HEK293 (cell line): ENCODE data around the gene PPP1R36.

Source experiments
- CTCF ChIA-PET: fragments of 350-600 bp; formaldehyde crosslinking; extraction: SDS; loops from one replicate; lab custom pipeline; 2021; ENCODE audit warnings: antibody characterized with exemption; lab: Yijun Ruan, JAX
- POLR2A ChIA-PET: fragments of 300-600 bp; formaldehyde crosslinking; extraction: SDS; loops from one replicate; lab custom pipeline; 2020; ENCODE audit warnings: antibody characterized with exemption, inconsistent platforms; lab: Yijun Ruan, JAX
- H3K27ac ChIP-seq: fragments of 200-500 bp; sonication (Bioruptor generic); 2 replicates; pipeline ENCODE4 v1.5.1; 2014; ENCODE audit warnings: low read depth, low read length, control low read depth, inconsistent platforms; ENCODE audit errors: extremely low read depth
- H3K36me3 ChIP-seq, 2 experiments: fragments of 200-500 bp in 1 of 2; sonication (Bioruptor generic) in 1 of 2; 1 replicate in 1 of 2; 2 replicates in 1 of 2; pipeline ENCODE4 v1.5.1; 2014 to 2017; ENCODE audit warnings: inconsistent platforms in 2 of 2, low read length in 2 of 2; ENCODE audit not compliant: control insufficient read depth in 2 of 2, insufficient read depth in 1 of 2
- H3K4me1 ChIP-seq: fragments of 200-500 bp; sonication (Bioruptor generic); 2 replicates; pipeline ENCODE4 v1.5.1; 2014; ENCODE audit warnings: mild to moderate bottlenecking, low read length, inconsistent platforms; ENCODE audit not compliant: control insufficient read depth, insufficient read depth
- H3K4me3 ChIP-seq: 2 replicates; pipeline ENCODE4 v1.5.1; 2011; ENCODE audit warnings: low read depth, mild to moderate bottlenecking, control low read depth, low read length, moderate library complexity
- H3K9me3 ChIP-seq: fragments of 200-500 bp; sonication (Bioruptor generic); 2 replicates; pipeline ENCODE4 v1.5.1; 2014; ENCODE audit warnings: low read depth, low read length, inconsistent platforms; ENCODE audit not compliant: control insufficient read depth, insufficient read depth
- GLI4 ChIP-seq: fragments of 450-650 bp; formaldehyde crosslinking; IDR thresholded peaks from 2 replicates; pipeline ENCODE4 v1.5.1; 2016; ENCODE audit warnings: missing biosample characterization, missing genetic modification characterization
- MYNN ChIP-seq: fragments of 450-650 bp; formaldehyde crosslinking; IDR thresholded peaks from 2 replicates; pipeline ENCODE4 v1.5.1; 2016; ENCODE audit warnings: missing biosample characterization, missing genetic modification characterization, borderline replicate concordance
- PATZ1 ChIP-seq: fragments of 450-650 bp; formaldehyde crosslinking; IDR thresholded peaks from 2 replicates; pipeline ENCODE4 v1.5.1; 2016; ENCODE audit warnings: missing biosample characterization, missing genetic modification characterization
- WT1 ChIP-seq: fragments of 450-650 bp; formaldehyde crosslinking; IDR thresholded peaks from 2 replicates; pipeline ENCODE4 v1.5.1; 2016; ENCODE audit warnings: missing biosample characterization, missing genetic modification characterization
- ZBTB48 ChIP-seq: fragments of 450-650 bp; formaldehyde crosslinking; IDR thresholded peaks from 2 replicates; pipeline ENCODE4 v1.5.1; 2016; ENCODE audit warnings: missing biosample characterization, missing genetic modification characterization
- ZFP41 ChIP-seq: fragments of 450-650 bp; formaldehyde crosslinking; IDR thresholded peaks from 2 replicates; pipeline ENCODE4 v1.5.1; 2016; ENCODE audit warnings: missing biosample characterization, missing genetic modification characterization, borderline replicate concordance
- ZNF169 ChIP-seq: fragments of 450-650 bp; formaldehyde crosslinking; IDR thresholded peaks from 2 replicates; pipeline ENCODE4 v1.5.1; 2016; ENCODE audit warnings: missing biosample characterization, missing genetic modification characterization
- ZNF2 ChIP-seq: fragments of 450-650 bp; formaldehyde crosslinking; IDR thresholded peaks from 2 replicates; pipeline ENCODE4 v1.5.1; 2016; ENCODE audit warnings: missing biosample characterization, missing genetic modification characterization
- ZNF202 ChIP-seq: fragments of 450-650 bp; formaldehyde crosslinking; IDR thresholded peaks from 2 replicates; pipeline ENCODE4 v1.5.1; 2016; ENCODE audit warnings: missing biosample characterization, missing genetic modification characterization, borderline replicate concordance
- ZNF221 ChIP-seq: fragments of 450-650 bp; formaldehyde crosslinking; IDR thresholded peaks from 2 replicates; pipeline ENCODE4 v1.5.1; 2017; ENCODE audit warnings: missing biosample characterization, missing genetic modification characterization, borderline replicate concordance
- ZNF23 ChIP-seq: fragments of 450-650 bp; formaldehyde crosslinking; IDR thresholded peaks from 2 replicates; pipeline ENCODE4 v1.5.1; 2016; ENCODE audit warnings: missing biosample characterization, missing genetic modification characterization, borderline replicate concordance
- ZNF266 ChIP-seq: fragments of 450-650 bp; formaldehyde crosslinking; IDR thresholded peaks from 2 replicates; pipeline ENCODE4 v1.5.1; 2016; ENCODE audit warnings: missing biosample characterization, missing genetic modification characterization, low read depth
- ZNF274 ChIP-seq, 2 experiments: fragments of 200-500 bp in 1 of 2; fragments of 450-650 bp in 1 of 2; sonication (Bioruptor generic) in 1 of 2; formaldehyde crosslinking in 1 of 2; IDR thresholded peaks; 2 replicates each; pipeline versions ENCODE4 v1.5.1 to v1.6.1; 2014 to 2016; ENCODE audit warnings: borderline replicate concordance in 1 of 2, inconsistent platforms in 1 of 2, low read length in 1 of 2, missing biosample characterization in 1 of 2, missing genetic modification characterization in 1 of 2
- ZNF324 ChIP-seq: fragments of 450-650 bp; formaldehyde crosslinking; IDR thresholded peaks from 2 replicates; pipeline ENCODE4 v1.5.1; 2016; ENCODE audit warnings: missing biosample characterization, missing genetic modification characterization
- ZNF362 ChIP-seq: fragments of 450-650 bp; formaldehyde crosslinking; IDR thresholded peaks from 2 replicates; pipeline ENCODE4 v1.5.1; 2016; ENCODE audit warnings: missing biosample characterization, missing genetic modification characterization
- ZNF394 ChIP-seq: fragments of 450-650 bp; formaldehyde crosslinking; IDR thresholded peaks from 2 replicates; pipeline ENCODE4 v1.5.1; 2016; ENCODE audit warnings: missing biosample characterization, missing genetic modification characterization, mild to moderate bottlenecking, moderate library complexity, borderline replicate concordance
- ZNF473 ChIP-seq: fragments of 450-650 bp; formaldehyde crosslinking; IDR thresholded peaks from 2 replicates; pipeline ENCODE4 v1.5.1; 2017; ENCODE audit warnings: missing biosample characterization, missing genetic modification characterization
- ZNF510 ChIP-seq: fragments of 450-650 bp; formaldehyde crosslinking; IDR thresholded peaks from 2 replicates; pipeline ENCODE4 v1.5.1; 2018; ENCODE audit warnings: mild to moderate bottlenecking, missing genetic modification characterization, missing biosample characterization; ENCODE audit not compliant: insufficient replicate concordance
- ZNF513 ChIP-seq: fragments of 450-650 bp; IDR thresholded peaks from 2 replicates; pipeline ENCODE4 v1.5.1; 2018; ENCODE audit warnings: missing biosample characterization, missing genetic modification characterization
- ZNF544 ChIP-seq: fragments of 450-650 bp; formaldehyde crosslinking; IDR thresholded peaks from 2 replicates; pipeline ENCODE4 v1.5.0; 2017; ENCODE audit warnings: missing biosample characterization, missing genetic modification characterization
- ZNF600 ChIP-seq: fragments of 450-650 bp; formaldehyde crosslinking; IDR thresholded peaks from 2 replicates; pipeline ENCODE4 v1.5.1; 2016; ENCODE audit warnings: missing biosample characterization, missing genetic modification characterization
- ZNF610 ChIP-seq: fragments of 450-650 bp; formaldehyde crosslinking; IDR thresholded peaks from 2 replicates; pipeline ENCODE4 v1.5.1; 2016; ENCODE audit warnings: missing biosample characterization, missing genetic modification characterization, borderline replicate concordance
- ZNF670 ChIP-seq: fragments of 450-650 bp; formaldehyde crosslinking; IDR thresholded peaks from 2 replicates; pipeline ENCODE4 v1.5.1; 2016; ENCODE audit warnings: missing biosample characterization, missing genetic modification characterization, low read depth
- ZNF701 ChIP-seq: fragments of 450-650 bp; formaldehyde crosslinking; IDR thresholded peaks from 2 replicates; pipeline ENCODE4 v1.5.1; 2016; ENCODE audit warnings: missing biosample characterization, missing genetic modification characterization
- ZSCAN16 ChIP-seq: fragments of 450-650 bp; formaldehyde crosslinking; IDR thresholded peaks from 2 replicates; pipeline ENCODE4 v1.5.1; 2016; ENCODE audit warnings: missing biosample characterization, missing genetic modification characterization
- TF ChIP-seq, protein P1 (sequence below): fragments of 450-650 bp; formaldehyde crosslinking; IDR thresholded peaks from 2 replicates; pipeline ENCODE4 v1.5.1; 2016; ENCODE audit warnings: missing biosample characterization, missing genetic modification characterization
- TF ChIP-seq, protein P2 (sequence below): fragments of 450-650 bp; formaldehyde crosslinking; IDR thresholded peaks from 2 replicates; pipeline ENCODE4 v1.5.1; 2017; ENCODE audit warnings: missing biosample characterization, missing genetic modification characterization

The PPP1R36 gene

GRCh38 chr14:64504897-64505794 is 44.6 kb upstream of the PPP1R36 start:
- H3K36me3 ChIP-seq = no peaks in the 10 kb centered on the region
- peaks cover 21% of the 10 kb centered on the region for H3K4me1 ChIP-seq
- ChIA-PET CTCF (interaction anchor here (0.6 to 1.3 kb wide), 9 partner anchors 11 to 318 kb away, joined by 3 to 6 read pairs (median 3); partner anchors contain the start of gene HSPA2), POLR2A (interaction anchor here (0.6 to 5.2 kb wide), 23 partner anchors 8 to 202 kb away, joined by 3 to 54 read pairs (median 3); partner anchors contain the start of genes HSPA2 and MTHFD1)
- peak overlapping the region; percentile 99 for H3K27ac ChIP-seq
- peak overlapping the region; percentile 62 for H3K4me3 ChIP-seq
- no peaks in the 10 kb centered on the region for H3K9me3 ChIP-seq
- peak; percentile 75; the same call in 1 of the 2 replicates for TF ChIP-seq ZNF362 (tag by site-specific recombination)
- no peak for TF ChIP-seq GLI4 (tag by site-specific recombination)
- peak; percentile 95 for TF ChIP-seq ZNF600 (tag by site-specific recombination)
- TF ChIP-seq ZNF610 (tag by site-specific recombination) = no peak
- TF ChIP-seq WT1 = no peak
- no peak for TF ChIP-seq ZNF202 (tag by site-specific recombination)
- no peak for TF ChIP-seq ZNF274 (IDR thresholded peaks at IDR 0.05; ENCODE audit: low read length)
- TF ChIP-seq ZNF274 (tag by site-specific recombination; IDR thresholded peaks at IDR 0.05; ENCODE audit: borderline replicate concordance) = no peak
- no peak for TF ChIP-seq ZNF221
- peak; percentile 19 for TF ChIP-seq PATZ1
- TF ChIP-seq ZNF169 (tag by site-specific recombination) = no peak
- TF ChIP-seq ZNF23 (tag by site-specific recombination) = no peak
- no peak for TF ChIP-seq ZNF324 (tag by site-specific recombination)
- no peak for TF ChIP-seq ZNF473
- TF ChIP-seq ZNF510 = no peak
- peak; percentile 72; the same call in 1 of the 2 replicates for TF ChIP-seq ZNF394 (tag by site-specific recombination)
- no peak for TF ChIP-seq ZNF701 (tag by site-specific recombination)
- TF ChIP-seq, protein P1, sequence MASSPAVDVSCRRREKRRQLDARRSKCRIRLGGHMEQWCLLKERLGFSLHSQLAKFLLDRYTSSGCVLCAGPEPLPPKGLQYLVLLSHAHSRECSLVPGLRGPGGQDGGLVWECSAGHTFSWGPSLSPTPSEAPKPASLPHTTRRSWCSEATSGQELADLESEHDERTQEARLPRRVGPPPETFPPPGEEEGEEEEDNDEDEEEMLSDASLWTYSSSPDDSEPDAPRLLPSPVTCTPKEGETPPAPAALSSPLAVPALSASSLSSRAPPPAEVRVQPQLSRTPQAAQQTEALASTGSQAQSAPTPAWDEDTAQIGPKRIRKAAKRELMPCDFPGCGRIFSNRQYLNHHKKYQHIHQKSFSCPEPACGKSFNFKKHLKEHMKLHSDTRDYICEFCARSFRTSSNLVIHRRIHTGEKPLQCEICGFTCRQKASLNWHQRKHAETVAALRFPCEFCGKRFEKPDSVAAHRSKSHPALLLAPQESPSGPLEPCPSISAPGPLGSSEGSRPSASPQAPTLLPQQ (tag by site-specific recombination) = no peak
- no peak for TF ChIP-seq ZFP41
- no peak for TF ChIP-seq ZNF544 (tag by site-specific recombination)
- no peak for TF ChIP-seq ZNF266 (tag by site-specific recombination)
- TF ChIP-seq, protein P2, sequence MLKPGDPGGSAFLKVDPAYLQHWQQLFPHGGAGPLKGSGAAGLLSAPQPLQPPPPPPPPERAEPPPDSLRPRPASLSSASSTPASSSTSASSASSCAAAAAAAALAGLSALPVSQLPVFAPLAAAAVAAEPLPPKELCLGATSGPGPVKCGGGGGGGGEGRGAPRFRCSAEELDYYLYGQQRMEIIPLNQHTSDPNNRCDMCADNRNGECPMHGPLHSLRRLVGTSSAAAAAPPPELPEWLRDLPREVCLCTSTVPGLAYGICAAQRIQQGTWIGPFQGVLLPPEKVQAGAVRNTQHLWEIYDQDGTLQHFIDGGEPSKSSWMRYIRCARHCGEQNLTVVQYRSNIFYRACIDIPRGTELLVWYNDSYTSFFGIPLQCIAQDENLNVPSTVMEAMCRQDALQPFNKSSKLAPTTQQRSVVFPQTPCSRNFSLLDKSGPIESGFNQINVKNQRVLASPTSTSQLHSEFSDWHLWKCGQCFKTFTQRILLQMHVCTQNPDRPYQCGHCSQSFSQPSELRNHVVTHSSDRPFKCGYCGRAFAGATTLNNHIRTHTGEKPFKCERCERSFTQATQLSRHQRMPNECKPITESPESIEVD (tag by site-specific recombination) = no peak
- no peak; the same call in 1 of the 2 replicates for TF ChIP-seq ZNF513
- TF ChIP-seq ZBTB48 (tag by site-specific recombination) = no peak
- TF ChIP-seq ZSCAN16 (tag by site-specific recombination) = no peak
- TF ChIP-seq MYNN = no peak
- no peak for TF ChIP-seq ZNF670
- TF ChIP-seq ZNF2 (tag by site-specific recombination) = no peak
